Left hindlimb (tissue), 1 donor: ENCODE results near the gene RUNX1.
A peak's percentile ranks its signal among the peaks of the same experiment; 100 is the strongest.

ENCODE experiments used
- DNase-seq: peaks from one replicate; pipeline ENCODE4 v3.0.0-alpha.2; 2018

The RUNX1 gene

DNA sequence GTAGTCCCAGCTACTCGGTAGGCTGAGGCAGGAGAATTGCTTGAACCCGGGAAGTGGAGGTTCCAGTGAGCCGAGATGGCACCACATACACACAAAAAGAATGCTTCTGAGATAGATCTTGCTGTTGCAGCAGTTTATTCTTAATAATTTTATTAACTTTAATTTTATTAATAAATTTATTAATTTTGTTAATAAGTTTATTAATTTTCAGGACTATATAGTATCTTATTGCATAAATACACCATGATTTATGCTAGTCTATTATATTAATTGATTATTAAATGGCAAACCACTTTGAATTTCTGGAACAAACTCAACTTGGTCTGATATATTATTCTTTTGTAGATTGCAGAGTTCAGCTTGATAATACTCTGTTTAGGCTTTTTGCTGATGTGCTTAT, 280.8 kb downstream of the RUNX1 start:
- no peak for DNase-seq

DNA sequence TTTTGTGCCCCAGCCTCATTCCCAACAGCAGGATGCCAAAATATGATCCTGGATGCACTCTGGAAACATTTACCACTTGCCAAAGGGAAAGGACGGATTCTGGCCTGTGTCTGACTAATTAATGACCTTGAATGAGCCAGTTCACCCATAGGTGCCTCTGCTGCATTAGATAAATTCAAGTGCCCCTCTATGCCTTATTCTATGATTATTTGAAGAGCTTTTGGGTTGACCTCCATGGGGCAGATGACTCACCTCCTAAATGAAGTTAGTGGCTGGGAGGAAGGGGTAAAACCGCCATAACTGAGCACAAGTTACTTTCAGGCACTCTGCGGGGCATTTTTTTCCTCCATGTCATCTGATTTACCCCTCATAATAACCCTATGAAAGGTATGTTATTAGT, 282.2 kb downstream of the RUNX1 start:
- no peak for DNase-seq

DNA sequence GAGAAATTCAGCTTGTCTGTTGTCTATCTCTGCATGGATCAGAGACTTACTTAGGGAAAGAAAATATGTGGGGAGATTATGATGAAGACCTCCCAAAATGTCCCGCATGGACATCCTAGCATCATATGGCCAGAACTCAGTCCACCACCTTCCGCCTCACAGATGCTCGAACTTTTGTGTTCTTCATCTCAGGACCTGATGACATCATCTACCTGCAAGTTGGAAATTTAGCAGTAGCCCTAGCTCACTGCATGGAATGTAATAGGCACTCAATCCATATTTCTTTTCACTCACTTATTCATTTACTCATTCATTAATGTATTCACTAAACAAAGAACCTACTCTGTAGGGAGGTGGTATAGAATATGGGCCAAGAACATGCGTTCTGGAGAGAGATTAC, 283.5 kb downstream of the RUNX1 start:
- DNase-seq: no peak

DNA sequence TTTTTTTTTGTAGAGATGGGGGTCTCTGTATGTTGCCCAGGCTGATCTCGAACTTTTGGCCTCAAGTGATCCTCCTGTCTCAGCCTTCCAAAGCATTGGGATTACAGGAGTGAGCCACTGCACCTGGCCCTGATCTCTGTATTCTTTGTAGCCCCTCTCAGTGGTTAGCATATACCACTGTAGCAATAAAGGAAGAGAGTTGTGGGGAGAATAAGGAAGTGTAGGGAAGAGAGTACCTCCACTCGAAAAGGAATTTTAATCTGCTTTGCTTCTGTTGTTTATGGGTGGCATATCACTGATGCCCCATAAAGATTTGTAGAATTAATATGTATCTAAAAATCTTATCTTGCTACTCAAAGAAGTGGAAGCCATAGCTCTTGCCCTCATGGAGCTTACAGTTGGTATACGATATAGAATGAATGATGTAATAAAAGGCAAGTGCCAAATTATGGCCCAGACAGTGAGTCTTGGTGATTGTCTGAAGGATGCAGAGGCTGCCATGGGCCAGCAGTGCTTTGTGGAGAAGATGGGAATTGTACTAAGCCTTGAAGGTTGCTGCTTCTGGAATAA, 284.3 kb downstream of the RUNX1 start:
- DNase-seq: no peak

DNA sequence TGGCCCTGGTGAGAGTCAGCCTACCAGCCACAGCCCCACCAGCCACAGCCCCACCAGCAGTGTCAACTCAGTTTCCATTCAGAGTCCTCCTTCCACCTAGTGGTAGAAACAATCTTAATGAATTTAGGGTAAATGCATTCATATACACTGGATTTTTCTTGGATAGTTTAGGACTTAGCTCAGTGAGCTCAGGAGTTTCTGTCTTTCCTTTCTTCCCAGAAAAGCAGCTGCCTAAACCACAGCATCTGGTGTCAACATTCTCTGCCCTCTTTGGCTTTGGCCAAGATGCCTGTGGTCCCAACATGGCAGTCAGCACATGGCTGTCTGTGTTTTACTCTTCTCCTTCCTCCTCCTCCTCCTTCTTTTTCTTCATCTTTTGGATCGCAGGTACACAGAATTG, 286.3 kb downstream of the RUNX1 start:
- no peak for DNase-seq

DNA sequence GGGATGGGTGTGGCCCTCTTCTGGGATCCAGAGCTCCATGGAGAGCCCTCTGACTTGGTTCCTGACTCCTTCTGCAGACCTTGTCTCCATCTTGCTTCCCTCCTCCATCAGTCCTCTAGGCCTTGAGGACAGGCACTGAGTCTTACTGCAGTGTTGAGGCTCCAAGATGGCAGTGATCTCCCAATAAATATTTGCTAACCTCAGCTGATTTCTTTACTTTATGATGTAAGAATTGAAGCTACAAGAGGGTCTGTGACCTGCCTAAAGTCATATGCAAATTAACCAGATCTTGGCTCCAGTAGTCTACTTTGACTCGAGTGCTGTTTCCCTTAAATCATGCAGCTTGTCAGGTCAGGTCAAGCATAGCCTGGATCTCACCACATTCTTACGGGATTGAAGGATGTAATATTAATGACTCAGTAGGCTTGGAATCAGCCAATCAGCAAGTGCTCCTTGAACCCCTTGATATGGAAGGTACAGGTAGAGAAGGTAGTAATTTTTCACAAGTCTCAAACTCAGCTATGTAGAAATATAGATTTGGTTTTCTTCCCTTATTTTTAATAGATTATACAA, 287.3 kb downstream of the RUNX1 start:
- DNase-seq: no peak

DNA sequence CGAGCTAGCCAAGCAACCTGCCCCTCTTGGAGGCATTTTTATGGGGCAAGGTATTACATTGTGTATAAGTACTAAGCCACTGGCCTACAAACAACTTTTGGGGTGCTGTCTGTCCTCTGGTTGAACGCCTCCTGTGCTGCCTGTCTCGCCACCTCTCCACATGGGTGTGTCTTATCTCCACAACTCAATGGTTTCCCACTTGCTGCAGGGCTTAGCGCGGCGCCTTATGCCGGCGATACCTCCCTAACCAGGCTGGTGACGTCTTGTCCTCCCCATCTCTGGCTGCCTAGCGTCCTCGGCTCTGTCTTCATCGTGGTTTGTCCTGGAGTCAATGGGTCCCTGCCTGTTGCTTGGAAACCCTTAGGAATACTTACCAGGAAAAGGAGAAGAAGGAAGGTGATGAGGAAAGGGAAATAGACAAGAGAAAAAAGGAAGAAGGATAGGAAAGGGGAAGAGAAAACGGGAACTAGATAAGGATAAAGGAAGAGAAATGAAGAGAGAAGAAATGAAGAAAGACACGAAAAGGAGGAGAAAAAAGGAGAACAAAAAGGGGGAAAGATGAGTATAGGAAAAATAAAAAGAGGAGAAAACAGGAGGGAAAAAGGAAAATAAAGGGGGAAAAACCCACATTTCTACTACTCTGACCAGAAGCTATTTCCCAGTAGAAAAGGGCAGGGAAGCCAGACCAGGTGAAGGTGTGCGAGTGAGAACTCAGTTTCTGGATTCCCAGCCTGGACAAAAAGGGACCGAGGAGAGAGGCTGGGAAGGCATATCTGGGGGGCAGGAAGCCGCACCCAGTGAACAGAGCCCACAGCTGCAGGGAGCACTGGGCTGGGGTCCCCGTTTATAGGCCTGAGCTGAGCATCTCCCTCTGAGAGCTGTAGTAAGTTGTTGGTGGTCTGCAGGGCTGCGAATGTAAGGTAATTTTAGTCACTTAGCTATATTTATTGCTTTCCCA, 294.1 kb downstream of the RUNX1 start:
- no peak for DNase-seq

DNA sequence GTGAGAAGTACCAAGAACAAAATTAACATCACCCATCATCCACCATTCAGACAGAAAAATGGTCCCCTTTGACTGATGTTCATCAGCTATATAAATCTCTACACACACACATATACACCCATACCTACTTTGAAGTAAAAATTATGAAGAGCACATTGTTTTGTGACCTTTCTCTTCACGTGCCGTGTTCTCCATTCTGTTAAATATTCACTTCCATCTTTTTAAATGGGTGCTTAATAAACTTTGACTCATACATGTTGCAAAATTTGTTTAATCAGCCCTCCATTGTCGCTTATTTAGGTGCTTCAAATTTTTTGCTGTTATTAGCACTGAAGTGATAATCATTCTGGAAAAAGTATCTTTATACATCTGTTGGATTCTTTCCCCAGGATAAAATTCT, 300.2 kb downstream of the RUNX1 start:
- no peak for DNase-seq

DNA sequence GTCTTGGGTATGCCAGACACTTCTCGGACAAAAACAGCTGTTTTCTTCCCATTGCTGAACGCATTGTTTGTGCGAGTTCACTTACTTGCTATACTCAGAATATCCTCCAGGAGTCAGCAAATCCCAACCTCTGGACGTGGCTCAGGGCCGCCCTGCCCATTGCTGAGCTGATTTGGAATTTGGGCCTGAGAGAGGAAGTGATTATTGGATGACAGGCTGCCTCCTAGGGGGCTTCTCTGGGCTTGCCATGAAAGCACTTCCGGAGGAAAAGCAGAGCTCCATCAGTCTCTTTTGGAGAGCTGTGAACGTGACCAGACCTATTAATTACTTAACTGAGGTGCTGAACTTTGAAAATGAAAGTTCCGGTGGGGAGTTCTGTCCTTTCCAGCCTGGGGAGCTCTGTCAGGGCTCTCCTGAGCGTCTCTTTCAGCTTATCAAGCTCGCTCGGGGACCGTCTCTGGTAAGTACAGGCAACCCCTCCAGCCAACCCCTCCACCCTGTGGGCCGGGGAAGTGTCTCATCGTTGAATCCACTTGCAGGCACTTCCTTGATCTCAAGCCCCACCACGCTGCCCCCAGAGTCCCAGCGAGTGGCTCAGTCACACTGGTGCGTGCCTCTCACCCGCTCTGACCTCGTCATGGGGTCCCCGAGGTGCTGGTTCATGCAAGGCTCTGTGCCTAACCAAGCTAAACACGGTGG, 303.4 kb downstream of the RUNX1 start:
- peak; percentile 79 for DNase-seq

DNA sequence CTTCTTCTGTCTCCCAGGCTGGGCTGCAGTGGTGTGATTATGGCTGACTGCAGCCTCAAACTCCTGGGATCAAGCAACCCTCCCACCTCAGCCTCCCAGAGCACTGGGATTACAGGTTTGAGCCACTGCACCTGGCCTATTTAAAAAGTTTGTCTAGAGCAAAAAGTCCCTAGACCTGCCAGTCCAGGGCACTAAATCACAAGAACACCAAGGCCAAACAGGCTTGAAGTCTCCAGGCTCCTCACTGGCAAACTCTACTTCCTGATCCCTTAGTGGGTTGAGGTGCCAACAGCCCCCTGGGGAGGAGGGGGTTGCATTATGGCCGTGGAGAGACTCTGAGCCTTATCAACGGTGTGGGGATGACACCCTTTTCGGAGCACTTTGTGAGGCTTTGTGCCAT, 304.3 kb downstream of the RUNX1 start:
- DNase-seq: no peak

DNA sequence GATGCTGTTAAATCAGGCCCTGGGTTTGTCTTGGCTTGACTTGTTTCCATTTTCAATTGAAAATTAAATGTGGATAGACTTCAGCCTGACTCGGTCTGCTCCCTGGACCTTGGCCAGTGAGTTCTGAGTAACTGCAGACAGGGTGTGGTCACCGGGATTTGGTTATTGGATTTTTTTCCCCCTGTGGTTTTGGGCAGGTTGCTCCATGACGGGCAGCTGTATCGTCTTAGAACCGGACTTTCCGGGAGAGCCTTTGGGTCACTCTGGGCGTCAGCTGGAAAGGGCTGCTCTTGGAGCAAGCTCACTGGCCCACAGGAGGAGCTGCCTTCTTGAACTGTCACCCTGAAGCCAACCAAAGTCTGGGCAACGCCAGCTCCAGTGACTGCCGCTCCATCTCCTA, 305.3 kb downstream of the RUNX1 start:
- DNase-seq: no peak

DNA sequence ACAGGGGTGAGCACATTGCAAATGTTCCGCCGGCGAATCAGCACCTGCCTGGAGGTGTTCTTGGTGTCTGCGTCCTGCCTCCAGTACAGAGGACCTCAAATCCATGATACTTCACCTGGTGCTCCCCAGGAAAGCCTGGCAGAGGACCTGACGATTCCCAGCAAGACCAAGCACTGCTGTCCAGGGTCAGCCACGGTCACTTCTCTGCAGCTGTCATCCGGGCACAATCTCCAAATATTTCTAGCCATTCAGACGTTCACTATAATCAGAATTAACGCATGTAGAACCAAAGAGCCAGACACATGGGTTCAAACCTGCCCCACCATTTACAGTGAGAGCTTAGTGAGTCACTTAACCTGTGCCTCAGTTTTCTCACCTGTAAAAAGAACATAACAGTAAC, 305.8 kb downstream of the RUNX1 start:
- DNase-seq: no peak

DNA sequence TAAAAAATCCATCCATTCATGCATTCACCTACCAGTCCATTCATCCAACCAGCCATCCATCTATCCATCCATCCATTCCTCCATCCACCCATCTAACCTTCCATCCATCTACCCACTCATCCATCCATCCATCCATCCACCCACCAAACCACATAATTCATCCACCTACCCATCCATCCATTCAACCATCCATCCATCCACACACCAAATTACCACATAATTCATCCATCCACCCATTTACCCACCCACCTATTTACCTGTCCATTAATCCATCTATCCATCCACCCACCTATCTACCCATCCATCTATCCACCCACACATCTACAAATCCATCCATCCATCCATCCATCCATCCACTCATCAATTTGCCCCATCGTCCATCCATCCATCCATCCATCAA, 308.9 kb downstream of the RUNX1 start:
- no peak for DNase-seq
